Cardiac septum (tissue), 1 donor: ENCODE results near the gene C1orf167. TPM values are rescaled to one million over a fixed set of nuclear protein-coding genes. Genes with fewer than 3 reads are reported as not detected.

Experiments used
- DNase-seq: peaks from one replicate; pipeline ENCODE4 v3.0.0-alpha.2; 2020; ENCODE audit warnings: low spot score
- intact Hi-C: fragments of 100-400 bp; cut with DNase I; formaldehyde crosslinking; loops from one replicate; pipeline ENCODE4 v1.14.0; 2022
- total RNA-seq: library from RNA; stranded (reverse); fragmentation: NEBNext Ultra II Directional; extraction: Animal tissue kit (Norgen Biotek cat#: 25700); gene quantifications from one replicate; pipeline ENCODE4 v1.2.1, GENCODE V29; 2021
- donor health status: DM: no; HTN: no; CAD: no.

Gene C1orf167
- total RNA-seq, 1 donor from 2014 or later: 2.3 TPM

- intact Hi-C loops: loop anchor here (1.0 kb wide), 2 partner anchors 15 to 18 kb away; no protein-coding TSS in a partner anchor
- peak; percentile 100 for DNase-seq
Observed at GRCh38 chr1:11805422-11806306, 43.7 kb downstream of the C1orf167 start, which contains the start of the genes CLCN6 and MTHFR. Gene CLCN6, plus strand, starts transcription at chr1:11806191. Its CDS starts 72 bp downstream, at chr1:11806263. Gene MTHFR, minus strand, starts transcription at chr1:11805964. Its CDS starts 2,848 bp downstream, at chr1:11803116.

DNA sequence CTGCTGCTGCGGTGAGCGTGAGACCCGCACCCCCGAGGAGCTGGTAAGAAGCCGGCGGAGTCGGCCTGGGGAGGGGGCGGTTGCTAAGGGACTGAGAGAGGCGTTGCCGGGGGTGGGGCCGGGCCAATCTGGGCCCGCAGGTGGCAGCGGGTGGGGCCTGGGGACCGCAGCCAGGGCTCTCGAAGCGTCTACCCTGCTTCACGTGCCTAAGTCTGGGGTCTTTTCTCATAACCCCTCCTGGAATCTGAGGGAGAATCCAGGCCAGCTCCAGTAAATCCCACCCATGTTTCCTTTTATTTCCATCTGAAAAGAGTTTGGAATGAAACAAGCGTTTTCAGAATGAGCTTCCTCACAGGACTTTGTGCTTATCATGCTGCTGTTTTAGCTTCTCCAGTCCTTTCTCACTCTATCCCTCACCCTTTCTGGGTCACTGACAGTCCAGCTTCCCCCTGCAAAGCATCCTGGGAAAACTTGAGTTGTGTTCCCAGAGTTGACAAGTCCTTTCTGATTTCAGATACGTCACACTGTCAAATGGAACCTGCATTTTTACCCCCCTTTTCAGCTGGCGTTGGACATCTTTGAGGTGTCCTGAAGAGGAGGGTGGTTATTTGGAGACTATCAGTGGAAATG is 44.4 kb downstream of the C1orf167 start:
- DNase-seq: peak; percentile 44
- intact Hi-C loops: loop anchor here (1.0 kb wide), 1 partner anchor 16 kb away; no protein-coding TSS in a partner anchor

GRCh38 chr1:11807133-11807532 is 45.1 kb downstream of the C1orf167 start:
- DNase-seq: peak; percentile 5
- intact Hi-C loops: no loop called here

- intact Hi-C loops: loop anchor here (5.0 kb wide), 1 partner anchor 36 kb away; no protein-coding TSS in a partner anchor
- no peak for DNase-seq
Observed at GRCh38 chr1:11813021-11813420, 51.0 kb downstream of the C1orf167 start.

DNA sequence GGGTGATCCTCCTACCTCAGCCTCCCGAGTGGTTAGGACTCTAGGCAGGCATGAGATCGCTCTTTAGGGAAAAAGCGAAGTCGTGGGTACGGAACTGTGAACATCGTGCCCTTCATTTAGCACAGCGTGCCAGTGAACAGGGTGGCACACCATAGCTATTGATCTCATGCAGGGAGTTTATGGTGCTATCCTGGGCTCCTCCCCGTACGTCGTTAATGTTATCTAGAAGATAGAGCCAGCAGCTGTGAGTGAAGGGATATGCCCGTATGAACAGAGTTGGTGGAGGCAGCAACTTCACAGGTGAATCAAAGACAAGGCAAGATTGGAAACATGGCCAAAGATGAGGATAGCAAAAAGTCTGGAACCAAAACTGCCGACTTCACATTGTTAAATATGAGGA is 55.2 kb downstream of the C1orf167 start:
- DNase-seq: no peak
- intact Hi-C loops: no loop called here

GRCh38 chr1:11822091-11822490 is 60.1 kb downstream of the C1orf167 start:
- intact Hi-C loops: no loop called here
- DNase-seq: no peak

- no peak for DNase-seq
- intact Hi-C loops: no loop called here
Observed at GRCh38 chr1:11823366-11824137, 61.6 kb downstream of the C1orf167 start.

DNA sequence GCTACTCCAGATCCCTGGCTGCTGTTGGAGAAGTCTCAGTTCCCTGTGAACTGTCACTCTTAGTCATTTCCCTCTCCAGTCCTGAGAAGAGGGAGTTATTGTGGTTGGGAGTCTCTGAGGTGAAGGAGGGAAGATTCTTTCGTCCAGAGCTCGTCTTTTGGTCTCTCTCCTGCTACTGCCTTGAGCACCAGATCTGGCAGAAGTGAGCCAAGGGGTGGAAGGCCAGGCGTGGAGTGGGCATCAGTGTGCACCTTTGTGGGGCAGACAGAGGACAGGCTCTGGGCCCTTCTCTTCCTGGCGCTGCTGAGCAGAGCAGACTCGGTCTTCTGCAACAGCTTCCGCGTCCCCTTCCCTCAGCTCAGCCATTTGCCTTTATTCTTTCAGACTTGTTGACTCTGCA is 63.1 kb downstream of the C1orf167 start:
- no peak for DNase-seq
- intact Hi-C loops: no loop called here

DNA sequence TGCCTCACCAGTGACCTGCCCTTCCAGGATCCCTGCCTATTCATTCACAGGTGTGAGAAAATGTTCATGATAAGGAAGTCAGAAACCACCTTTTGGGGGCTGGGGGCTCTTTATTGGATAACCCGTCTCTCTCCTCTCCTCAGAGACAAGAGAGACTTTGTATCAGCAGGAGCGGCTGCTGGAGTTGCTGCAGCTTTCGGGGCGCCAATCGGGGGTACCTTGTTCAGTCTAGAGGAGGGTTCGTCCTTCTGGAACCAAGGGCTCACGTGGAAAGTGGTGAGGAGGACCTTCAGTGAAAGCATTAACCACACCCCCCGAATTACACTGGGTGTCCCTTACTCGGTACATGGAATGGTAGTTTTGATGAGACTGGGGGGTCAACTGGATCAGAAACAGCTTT is 65.0 kb downstream of the C1orf167 start:
- intact Hi-C loops: no loop called here
- no peak for DNase-seq

GRCh38 chr1:11828511-11828910 is 66.5 kb downstream of the C1orf167 start:
- intact Hi-C loops: no loop called here
- DNase-seq: no peak

DNA sequence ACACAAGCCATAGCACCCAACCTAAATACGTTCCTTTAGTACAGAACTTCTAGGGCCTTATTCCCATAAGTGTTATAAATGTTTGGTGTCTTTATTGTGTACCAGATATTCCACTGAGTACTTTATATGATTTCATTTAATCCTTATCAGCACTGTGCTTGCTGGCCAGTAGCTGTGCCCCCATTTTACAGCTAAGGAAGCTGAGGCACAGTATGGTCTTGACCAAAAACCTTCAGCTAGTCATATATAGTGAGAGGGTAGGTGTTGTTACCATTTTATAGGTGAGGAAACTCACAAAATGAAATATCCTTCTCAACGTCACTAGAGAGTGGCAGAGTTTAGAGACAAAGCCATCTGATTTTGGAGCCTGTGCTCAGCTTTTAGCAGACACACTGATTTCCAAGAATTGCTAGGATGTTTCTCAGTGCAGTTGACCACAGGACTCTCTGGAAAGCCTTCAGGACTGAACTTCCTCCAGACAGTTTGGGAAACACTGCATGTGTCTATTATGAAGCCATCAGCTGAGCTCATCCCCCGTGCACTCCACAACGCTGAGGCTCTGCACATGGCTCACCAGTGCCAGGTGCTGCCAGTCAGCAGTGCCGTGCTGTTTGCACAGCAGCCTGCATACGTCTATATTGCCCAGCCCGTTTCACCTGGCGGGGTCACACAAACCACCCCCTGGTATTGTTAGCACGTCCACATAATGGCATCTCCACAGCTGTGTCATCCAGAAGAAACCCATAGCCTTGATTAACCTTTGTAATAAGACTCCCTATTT is 70.1 kb downstream of the C1orf167 start:
- intact Hi-C loops: no loop called here

DNA sequence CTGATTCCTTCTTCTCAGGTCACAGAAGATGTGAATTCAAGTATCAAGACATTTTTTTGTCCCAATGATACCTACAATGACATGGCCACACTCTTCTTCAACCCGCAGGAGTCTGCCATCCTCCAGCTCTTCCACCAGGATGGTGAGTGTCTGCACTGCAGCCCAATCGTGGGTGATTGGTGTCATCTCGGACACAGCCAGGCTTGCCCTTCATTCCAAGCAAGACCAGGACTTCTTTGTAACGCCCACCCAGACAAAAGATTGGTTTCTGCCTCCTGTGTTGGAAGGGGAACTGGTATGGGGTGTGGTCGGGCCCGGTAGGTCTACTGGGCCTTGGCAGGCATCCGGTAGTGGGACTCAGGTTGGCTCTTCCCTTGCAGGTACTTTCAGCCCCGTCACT is 71.5 kb downstream of the C1orf167 start:
- intact Hi-C loops: no loop called here
- DNase-seq: no peak

More for the DNA sequence above, 70.1 kb downstream of the C1orf167 start:
- DNase-seq: no peak

DNA sequence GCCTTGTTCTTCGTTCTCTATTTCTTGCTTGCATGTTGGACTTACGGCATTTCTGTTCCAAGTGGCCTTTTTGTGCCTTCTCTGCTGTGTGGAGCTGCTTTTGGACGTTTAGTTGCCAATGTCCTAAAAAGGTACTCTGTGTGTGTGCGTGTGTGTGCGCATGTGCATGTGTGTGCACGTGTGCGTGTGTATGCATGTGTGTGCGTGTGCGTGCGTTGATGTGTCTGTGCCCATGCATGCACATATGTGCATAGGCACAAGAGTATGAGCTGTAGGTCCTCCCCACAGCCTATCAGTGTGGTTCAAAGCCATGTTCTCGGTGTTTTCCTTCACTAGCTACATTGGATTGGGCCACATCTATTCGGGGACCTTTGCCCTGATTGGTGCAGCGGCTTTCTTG is 71.9 kb downstream of the C1orf167 start:
- intact Hi-C loops: no loop called here
- no peak for DNase-seq

DNA sequence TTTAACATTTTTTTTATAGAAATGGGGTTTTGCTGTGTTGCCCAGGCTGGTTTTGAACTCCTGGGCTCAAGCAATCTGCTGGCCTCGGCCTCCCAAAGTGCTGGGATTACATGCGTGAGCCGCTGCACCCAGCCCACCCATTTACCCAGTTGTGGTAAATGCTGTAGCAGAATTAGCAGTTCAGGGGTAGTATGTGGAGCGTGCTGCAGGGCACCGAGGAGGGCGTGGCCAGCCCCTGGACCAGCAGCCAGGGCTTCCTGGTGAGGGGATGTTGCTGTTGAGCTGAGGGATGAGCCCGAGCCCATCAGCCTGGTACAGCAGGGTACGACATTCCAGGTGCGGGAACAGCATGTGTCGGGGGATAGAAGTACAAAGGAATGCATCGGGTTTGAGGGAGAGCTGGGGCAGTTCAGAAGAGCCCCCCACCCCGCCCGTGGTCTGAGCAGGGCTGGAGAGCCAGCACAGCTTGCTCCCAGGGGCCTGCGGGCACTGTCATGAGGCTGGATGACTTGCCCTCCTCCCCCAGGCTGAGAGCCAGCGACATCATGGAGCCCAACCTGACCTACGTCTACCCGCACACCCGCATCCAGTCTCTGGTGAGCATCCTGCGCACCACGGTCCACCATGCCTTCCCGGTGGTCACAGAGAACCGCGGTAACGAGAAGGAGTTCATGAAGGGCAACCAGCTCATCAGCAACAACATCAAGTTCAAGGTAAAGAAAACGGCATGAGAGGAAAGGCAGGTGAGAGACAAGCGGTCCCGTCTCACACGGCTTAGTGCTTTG is 73.6 kb downstream of the C1orf167 start:
- DNase-seq: no peak
- intact Hi-C loops: loop anchor here (5.0 kb wide), 2 partner anchors 132 to 197 kb away; no protein-coding TSS in a partner anchor

- no peak for DNase-seq
- intact Hi-C loops: loop anchor here (5.0 kb wide), 2 partner anchors 130 to 195 kb away; no protein-coding TSS in a partner anchor
Observed at GRCh38 chr1:11836955-11837766, 75.2 kb downstream of the C1orf167 start.

DNA sequence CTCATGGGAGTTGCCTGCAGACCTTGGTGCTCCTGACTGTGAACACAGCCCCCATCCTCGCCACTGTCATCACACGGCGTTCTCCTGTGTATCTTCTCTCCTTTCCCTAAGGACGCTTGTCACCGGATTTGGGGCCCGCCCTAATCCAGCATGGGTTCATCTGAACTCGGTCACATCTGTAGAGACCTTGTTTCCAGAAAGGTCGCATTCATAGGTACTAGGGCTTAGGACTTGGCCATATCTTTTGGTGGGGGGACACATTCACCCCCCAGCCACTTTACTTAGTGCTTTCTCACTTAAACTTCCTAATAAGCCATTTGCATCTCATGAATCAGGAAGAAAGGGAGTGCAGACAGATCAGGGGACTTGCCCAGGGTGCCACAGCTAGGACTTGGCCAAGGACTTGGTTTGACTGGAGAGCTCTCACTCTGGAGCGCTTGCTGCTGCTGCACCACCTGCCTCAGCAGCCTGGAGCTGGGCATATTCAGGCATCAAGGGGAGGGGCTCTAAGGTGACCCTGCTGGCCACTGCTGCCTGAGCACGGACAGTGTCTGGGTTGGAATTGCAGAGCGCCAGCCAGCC is 75.9 kb downstream of the C1orf167 start:
- intact Hi-C loops: loop anchor here (1.0 to 5.0 kb wide), 3 partner anchors 56 to 194 kb away; no protein-coding TSS in a partner anchor

More for the DNA sequence above, 75.9 kb downstream of the C1orf167 start:
- no peak for DNase-seq
